ENCODE measurements around the gene RPS15.

RPS15 gene

GRCh38 chr19:1455002-1455335 is 16.8 kb downstream of the RPS15 start:
- DNase-seq: no peak

DNA sequence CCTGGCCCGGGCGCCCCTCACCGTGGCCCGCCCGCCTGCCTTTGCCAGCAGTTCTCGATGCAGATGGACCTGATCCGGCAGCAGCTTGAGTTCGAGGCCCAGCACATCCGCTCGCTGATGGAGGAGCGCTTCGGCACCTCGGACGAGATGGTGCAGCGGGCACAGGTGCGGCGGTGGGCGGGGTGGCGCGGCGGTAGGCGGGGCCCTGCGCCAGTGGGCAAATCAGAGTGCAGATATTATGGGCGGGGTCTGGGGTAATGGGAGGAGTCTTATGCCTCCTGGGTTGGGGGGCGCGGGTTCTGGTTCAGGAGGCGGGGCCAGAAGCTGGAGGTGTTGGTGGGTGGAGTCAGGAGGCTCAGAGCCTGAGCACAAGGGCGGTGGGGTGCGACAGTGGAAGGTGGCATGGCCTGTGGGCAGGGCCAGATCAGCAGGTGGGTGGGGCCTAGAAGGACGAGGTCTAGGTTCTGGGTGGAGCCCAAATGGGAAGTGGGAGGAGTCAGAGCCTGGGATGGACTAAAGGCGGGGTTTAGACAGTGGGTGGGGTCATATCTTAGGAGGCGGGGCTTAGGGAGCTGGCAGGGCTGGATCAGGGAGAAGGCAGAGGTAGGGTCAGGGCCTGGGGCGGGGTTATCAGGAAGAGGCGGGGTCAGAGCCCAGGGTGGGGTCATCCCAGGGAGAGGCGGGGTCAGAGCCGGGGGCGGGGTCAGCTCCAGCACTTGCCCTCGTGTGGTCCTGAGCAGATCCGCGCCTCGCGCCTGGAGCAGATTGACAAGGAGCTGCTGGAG is 17.3 kb downstream of the RPS15 start:
- peak; percentile 47 for DNase-seq

- no peak for DNase-seq
Measured at GRCh38 chr19:1456121-1456900, 18.1 kb downstream of the RPS15 start.

- no peak for DNase-seq
Measured at GRCh38 chr19:1457031-1457739, 19.0 kb downstream of the RPS15 start.

GRCh38 chr19:1457892-1458291 is 19.7 kb downstream of the RPS15 start:
- DNase-seq: no peak

- no peak for DNase-seq
Measured at GRCh38 chr19:1459479-1459878, 21.3 kb downstream of the RPS15 start.

- no peak for DNase-seq
Measured at GRCh38 chr19:1460033-1460995, 22.1 kb downstream of the RPS15 start.

GRCh38 chr19:1461862-1462261 is 23.7 kb downstream of the RPS15 start:
- no peak for DNase-seq

DNA sequence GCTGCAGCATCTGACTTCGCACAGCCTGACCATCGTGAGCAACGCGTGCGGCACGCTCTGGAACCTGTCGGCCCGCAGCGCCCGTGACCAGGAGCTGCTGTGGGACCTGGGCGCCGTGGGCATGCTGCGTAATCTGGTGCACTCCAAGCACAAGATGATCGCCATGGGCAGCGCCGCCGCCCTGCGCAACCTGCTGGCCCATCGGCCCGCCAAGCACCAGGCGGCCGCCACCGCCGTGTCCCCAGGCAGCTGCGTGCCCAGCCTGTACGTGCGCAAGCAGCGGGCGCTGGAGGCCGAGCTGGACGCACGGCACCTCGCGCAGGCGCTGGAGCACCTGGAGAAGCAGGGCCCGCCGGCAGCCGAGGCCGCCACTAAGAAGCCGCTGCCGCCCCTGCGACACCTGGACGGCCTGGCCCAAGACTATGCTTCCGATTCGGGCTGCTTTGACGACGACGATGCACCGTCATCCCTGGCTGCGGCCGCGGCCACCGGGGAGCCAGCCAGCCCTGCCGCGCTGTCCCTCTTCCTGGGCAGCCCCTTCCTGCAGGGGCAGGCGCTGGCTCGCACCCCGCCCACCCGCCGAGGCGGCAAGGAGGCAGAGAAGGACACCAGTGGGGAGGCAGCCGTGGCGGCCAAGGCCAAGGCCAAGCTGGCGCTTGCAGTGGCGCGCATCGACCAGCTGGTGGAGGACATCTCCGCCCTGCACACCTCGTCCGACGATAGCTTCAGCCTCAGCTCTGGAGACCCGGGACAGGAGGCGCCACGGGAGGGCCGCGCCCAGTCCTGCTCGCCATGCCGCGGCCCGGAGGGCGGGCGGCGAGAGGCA is 27.2 kb downstream of the RPS15 start:
- peak; percentile 40 for DNase-seq

DNA sequence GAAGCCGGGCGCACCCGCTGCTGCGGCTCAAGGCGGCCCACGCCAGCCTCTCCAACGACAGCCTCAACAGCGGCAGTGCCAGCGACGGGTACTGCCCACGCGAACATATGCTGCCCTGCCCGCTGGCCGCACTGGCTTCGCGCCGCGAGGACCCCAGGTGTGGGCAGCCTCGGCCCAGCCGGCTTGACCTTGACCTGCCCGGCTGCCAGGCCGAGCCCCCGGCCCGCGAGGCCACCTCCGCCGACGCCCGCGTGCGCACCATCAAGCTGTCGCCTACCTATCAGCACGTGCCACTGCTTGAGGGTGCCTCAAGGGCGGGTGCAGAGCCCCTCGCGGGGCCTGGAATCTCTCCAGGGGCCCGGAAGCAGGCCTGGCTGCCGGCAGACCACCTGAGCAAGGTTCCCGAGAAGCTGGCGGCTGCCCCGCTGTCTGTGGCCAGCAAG is 27.8 kb downstream of the RPS15 start:
- DNase-seq: no peak

DNA sequence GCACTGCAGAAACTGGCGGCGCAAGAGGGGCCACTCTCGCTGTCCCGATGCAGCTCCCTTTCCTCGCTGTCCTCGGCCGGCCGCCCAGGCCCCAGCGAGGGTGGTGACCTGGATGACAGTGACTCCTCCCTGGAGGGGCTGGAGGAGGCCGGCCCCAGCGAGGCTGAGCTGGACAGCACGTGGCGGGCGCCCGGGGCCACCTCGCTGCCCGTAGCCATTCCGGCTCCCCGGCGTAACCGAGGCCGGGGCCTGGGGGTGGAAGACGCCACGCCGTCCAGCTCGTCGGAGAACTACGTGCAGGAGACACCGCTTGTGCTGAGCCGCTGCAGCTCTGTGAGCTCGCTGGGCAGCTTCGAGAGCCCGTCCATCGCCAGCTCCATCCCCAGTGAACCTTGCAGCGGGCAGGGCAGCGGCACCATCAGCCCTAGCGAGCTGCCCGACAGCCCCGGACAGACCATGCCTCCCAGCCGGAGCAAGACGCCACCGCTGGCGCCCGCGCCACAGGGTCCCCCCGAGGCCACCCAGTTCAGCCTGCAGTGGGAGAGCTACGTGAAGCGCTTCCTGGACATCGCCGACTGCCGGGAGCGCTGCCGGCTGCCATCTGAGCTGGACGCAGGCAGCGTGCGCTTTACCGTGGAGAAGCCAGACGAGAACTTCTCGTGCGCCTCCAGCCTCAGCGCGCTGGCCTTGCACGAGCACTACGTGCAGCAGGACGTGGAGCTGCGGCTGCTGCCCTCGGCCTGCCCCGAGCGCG is 28.4 kb downstream of the RPS15 start:
- no peak for DNase-seq

GRCh38 chr19:1467215-1467489 is 29.0 kb downstream of the RPS15 start:
- no peak for DNase-seq

- no peak for DNase-seq
Measured at GRCh38 chr19:1467490-1468273, 29.5 kb downstream of the RPS15 start.

GRCh38 chr19:1468274-1468820 is 30.2 kb downstream of the RPS15 start:
- no peak for DNase-seq

- DNase-seq: peak; percentile 46
Measured at GRCh38 chr19:1468821-1469254, 30.6 kb downstream of the RPS15 start.

DNA sequence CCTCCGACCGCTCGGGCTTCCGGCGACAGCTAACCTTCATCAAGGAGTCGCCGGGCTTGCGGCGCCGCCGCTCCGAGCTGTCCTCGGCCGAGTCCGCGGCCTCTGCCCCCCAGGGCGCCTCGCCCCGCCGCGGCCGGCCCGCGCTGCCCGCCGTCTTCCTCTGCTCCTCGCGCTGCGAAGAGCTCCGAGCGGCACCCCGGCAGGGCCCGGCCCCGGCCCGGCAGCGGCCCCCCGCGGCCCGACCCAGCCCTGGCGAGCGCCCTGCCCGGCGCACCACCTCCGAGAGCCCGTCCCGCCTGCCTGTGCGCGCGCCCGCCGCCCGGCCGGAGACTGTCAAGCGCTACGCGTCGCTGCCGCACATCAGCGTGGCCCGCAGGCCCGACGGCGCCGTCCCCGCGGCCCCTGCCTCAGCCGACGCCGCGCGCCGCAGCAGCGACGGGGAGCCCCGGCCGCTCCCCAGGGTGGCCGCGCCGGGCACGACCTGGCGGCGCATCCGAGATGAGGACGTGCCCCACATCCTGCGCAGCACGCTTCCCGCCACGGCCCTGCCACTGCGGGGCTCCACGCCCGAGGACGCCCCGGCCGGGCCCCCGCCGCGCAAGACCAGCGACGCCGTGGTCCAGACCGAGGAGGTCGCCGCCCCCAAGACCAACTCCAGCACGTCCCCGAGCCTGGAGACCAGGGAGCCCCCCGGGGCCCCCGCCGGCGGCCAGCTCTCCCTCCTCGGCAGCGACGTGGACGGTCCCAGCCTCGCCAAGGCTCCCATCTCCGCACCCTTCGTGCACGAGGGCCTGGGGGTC is 31.3 kb downstream of the RPS15 start:
- peak; percentile 44 for DNase-seq

DNA sequence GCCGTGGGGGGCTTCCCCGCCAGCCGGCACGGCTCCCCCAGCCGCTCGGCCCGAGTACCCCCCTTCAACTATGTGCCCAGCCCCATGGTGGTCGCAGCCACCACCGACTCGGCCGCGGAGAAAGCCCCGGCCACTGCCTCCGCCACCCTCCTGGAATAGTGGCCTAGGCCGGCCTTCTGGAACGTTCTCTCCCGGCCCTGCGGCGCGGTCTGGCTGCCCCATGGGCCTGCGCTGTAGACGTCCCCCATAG is 31.8 kb downstream of the RPS15 start:
- DNase-seq: no peak

GRCh38 chr19:1470305-1471009 is 32.3 kb downstream of the RPS15 start:
- DNase-seq: peak; percentile 88

All from CD4-positive, alpha-beta T cell treated with Interleukin-17A for 4 hours (primary cell).